K562 (cell line): Measurements from ENCODE around the gene GALNT7. TPM values are rescaled to one million over a fixed set of nuclear protein-coding genes. Genes with fewer than 3 reads are reported as not detected.
A peak's percentile ranks its signal among the peaks of the same experiment; 100 is the strongest.

Source experiments
- ATAC-seq: fragments of 200-7000 bp; cut with Tn5 transposase; 3 replicates; pipeline ENCODE4 v1.9.1; 2020; ENCODE audit warnings: moderate library complexity
- BruUV-seq: library from RNA; stranded (reverse); fragments of 400-500 nt; replicated peaks from 2 replicates; lab custom pipeline; 2021; lab: Mats Ljungman, UMichigan
- CTCF ChIA-PET: fragments of 300-600 bp; formaldehyde crosslinking; extraction: SDS; loops from one replicate; lab custom pipeline; 2021; ENCODE audit warnings: low intra/inter-chr PET ratio; lab: Yijun Ruan, JAX
- POLR2A ChIA-PET: fragments of 300-600, 350-650 bp; sonication (Branson Sonifier 250); formaldehyde crosslinking; extraction: SDS; loops from one replicate; lab custom pipeline; 2021; ENCODE audit warnings: antibody characterized with exemption, inconsistent platforms; lab: Yijun Ruan, JAX
- DNase-seq, 4 experiments: peaks; one replicate each; pipeline versions ENCODE4 v3.0.0 to v3.0.0-alpha.2; 2011 to 2018; ENCODE audit warnings: low spot score in 3 of 4, mixed read lengths in 3 of 4; ENCODE audit errors: extremely low read depth in 1 of 4
- FAIRE-seq: peaks from 2 replicates; lab custom pipeline; 2011; peaks lifted over from hg19 to GRCh38; lab: Jason Lieb, UNC
- H2AFZ ChIP-seq: 2 replicates; pipeline ENCODE4 v1.6.0; 2011; ENCODE audit warnings: low read depth, low read length, control low read depth, inconsistent platforms
- H3K27ac ChIP-seq: fragments of 200-600 bp; 3 replicates; pipeline ENCODE4 v1.8.0; 2011; ENCODE audit warnings: low read depth, mild to moderate bottlenecking, control low read depth, inconsistent platforms, low read length, moderate library complexity, mixed read lengths; ENCODE audit errors: extremely low read depth
- H3K27me3 ChIP-seq, 2 experiments: fragments of 300-600 bp in 1 of 2; 2 replicates in 1 of 2; 3 replicates in 1 of 2; pipeline versions ENCODE4 v1.6.0 to v1.8.0; 2011; ENCODE audit warnings: inconsistent platforms in 2 of 2, low read length in 2 of 2, mild to moderate bottlenecking in 1 of 2, mixed read lengths in 1 of 2, moderate library complexity in 1 of 2; ENCODE audit not compliant: control insufficient read depth in 2 of 2, insufficient read depth in 2 of 2
- H3K36me3 ChIP-seq: fragments of 300-600 bp; 3 replicates; pipeline ENCODE4 v1.8.0; 2011; ENCODE audit warnings: mild to moderate bottlenecking, low read length, inconsistent platforms; ENCODE audit not compliant: control insufficient read depth, insufficient read depth
- H3K4me1 ChIP-seq, 2 experiments: fragments of 200-600 bp in 1 of 2; replicated peaks in 1 of 2; 2 replicates in 1 of 2; 3 replicates in 1 of 2; pipeline versions ENCODE4 v1.5.1 to v1.8.0; 2011; ENCODE audit warnings: inconsistent platforms in 2 of 2, low read length in 2 of 2, mild to moderate bottlenecking in 1 of 2, mixed read lengths in 1 of 2, moderate library complexity in 1 of 2; ENCODE audit not compliant: control insufficient read depth in 2 of 2, insufficient read depth in 2 of 2
- H3K4me2 ChIP-seq: 2 replicates; pipeline ENCODE4 v1.6.1; 2011; ENCODE audit warnings: low read length, control low read depth, inconsistent platforms, mixed read lengths; ENCODE audit not compliant: insufficient read depth
- H3K4me3 ChIP-seq: fragments of 200-600 bp; sonication (generic), shearing (Covaris generic); 2 replicates; pipeline ENCODE4 v1.5.1; 2016; ENCODE audit warnings: control low read depth, inconsistent platforms
- H3K79me2 ChIP-seq: fragments of 200-600 bp; 3 replicates; pipeline ENCODE4 v1.8.0; 2011; ENCODE audit warnings: low read length, inconsistent platforms; ENCODE audit not compliant: control insufficient read depth, insufficient read depth
- H3K9ac ChIP-seq, 2 experiments: 2 replicates each; pipeline versions ENCODE4 v1.6.0 to v1.6.1; 2011; ENCODE audit warnings: low read depth in 2 of 2, low read length in 2 of 2, control low read depth in 1 of 2, inconsistent platforms in 1 of 2, mild to moderate bottlenecking in 1 of 2, mixed read lengths in 1 of 2; ENCODE audit not compliant: insufficient read depth in 1 of 2
- H3K9me1 ChIP-seq: one replicate; pipeline ENCODE4 v1.6.0; 2011; ENCODE audit warnings: inconsistent platforms, mild to moderate bottlenecking, low read length, moderate library complexity; ENCODE audit not compliant: control insufficient read depth, insufficient read depth
- H3K9me3 ChIP-seq: replicated peaks from 2 replicates; pipeline ENCODE4 v1.5.1; 2011; ENCODE audit warnings: low read depth, low read length, inconsistent platforms; ENCODE audit not compliant: control insufficient read depth, insufficient read depth
- H4K20me1 ChIP-seq: replicated peaks from 2 replicates; pipeline ENCODE4 v1.6.1; 2011; ENCODE audit warnings: low read length, inconsistent platforms, mixed read lengths; ENCODE audit not compliant: control insufficient read depth, insufficient read depth
- ADNP ChIP-seq: fragments of 200-800 bp; sonication (Bioruptor generic); IDR thresholded peaks from 2 replicates; pipeline ENCODE4 v1.6.1; 2016; ENCODE audit warnings: missing genetic modification characterization, missing compliant biosample characterization
- CTCF ChIP-seq, 3 experiments: IDR thresholded peaks in 2 of 3; conservative IDR thresholded peaks in 1 of 3; 2 replicates each; pipeline ENCODE4 v1.5.1; 2011 to 2012; ENCODE audit warnings: low read length in 3 of 3, mild to moderate bottlenecking in 3 of 3, control low read depth in 2 of 3, improper control_type of control experiment in 1 of 3, inconsistent platforms in 1 of 3, low read depth in 1 of 3, mixed read lengths in 1 of 3, moderate library complexity in 1 of 3; ENCODE audit not compliant: insufficient read depth in 2 of 3
- HMBOX1 ChIP-seq: sonication (generic); IDR thresholded peaks from 2 replicates; pipeline ENCODE4 v1.6.1; 2016
- SRF ChIP-seq, 2 experiments: fragments of 250-450, 450-650 bp in 1 of 2; sonication (Bioruptor Pico) in 1 of 2; sonication (generic) in 1 of 2; formaldehyde crosslinking; IDR thresholded peaks; 2 replicates each; pipeline versions ENCODE4 v1.5.0 to v1.5.1; 2020 to 2022; ENCODE audit warnings: mild to moderate bottlenecking in 1 of 2, missing genetic modification reagents in 1 of 2
- ZBTB33 ChIP-seq: sonication (generic); formaldehyde crosslinking; IDR thresholded peaks from 2 replicates; pipeline ENCODE4 v1.8.1; 2023; ENCODE audit warnings: mild to moderate bottlenecking, missing genetic modification reagents
- ZNF140 ChIP-seq: fragments of 250-450 bp; sonication (Bioruptor Pico); IDR thresholded peaks from 2 replicates; pipeline ENCODE4 v1.8.0; 2021; ENCODE audit warnings: moderate library complexity, mild to moderate bottlenecking, inconsistent platforms
- WGBS: fragments of 100-300 bp; shearing (Covaris generic); methylation state at CpG from one replicate; pipeline ENCODE4 v1.1.6; 2016; ENCODE audit warnings: low coverage, mixed read lengths; ENCODE audit not compliant: insufficient coverage; ENCODE audit errors: missing lambda C conversion rate; 5-methylcytosine and 5-hydroxymethylcytosine counted together
- in situ Hi-C: fragments of 300-500 bp; cut with MboI; formaldehyde crosslinking; loops from 4 replicates; pipeline ENCODE4 v1.15.0; 2018; ENCODE audit warnings: inconsistent platforms, mixed read lengths
- intact Hi-C: fragments of 100-400 bp; cut with micrococcal nuclease; formaldehyde crosslinking; loops from 2 replicates; pipeline ENCODE4 v1.14.2; 2022
- polyA plus RNA-seq, 8 experiments: library from polyadenylated mRNA; depleted of rRNA in 4 of 8; stranded (reverse) in 5 of 8; unstranded in 3 of 8; fragments of >200 nt; fragmentation: Nextera tagmentation in 2 of 8; fragmentation: Illumina TruSeq in 1 of 8; extraction: Ambion mirVana in 2 of 8; extraction: Trizol in 1 of 8; gene quantifications; 2 replicates each; pipeline versions ENCODE4 v1.2.1 to v1.2.3, GENCODE V29; 2011 to 2014; ENCODE audit warnings: inconsistent platforms in 1 of 8, missing spikeins in 1 of 8
- total RNA-seq, 7 experiments: library from RNA; depleted of rRNA in 6 of 7; stranded (reverse); fragments of >200 nt in 6 of 7; fragmentation: Illumina TruSeq in 2 of 7; extraction: Trizol in 2 of 7; gene quantifications; 2 replicates each; pipeline versions ENCODE4 v1.2.1 to v1.2.3, GENCODE V29; 2011 to 2021; ENCODE audit warnings: low replicate concordance in 1 of 7

GALNT7 gene
- total and polyA plus RNA-seq, 9 of the 15 experiments (the other 6 are each of a cell fraction or from before 2014, with no cell fraction given), result 16.7 to 38.7 (median 31.1) TPM

GRCh38 chr4:173176010-173176409 lies 7.4 kb downstream of the GALNT7 start:
- Histone ChIP-seq H3K9me3 (no peaks in the 10 kb centered on the region), H3K79me2 (peaks cover 97% of the 10 kb centered on the region), H3K4me1 (peaks cover 6 to 48% of the 10 kb centered on the region in 2 experiments), H3K36me3 (no peaks in the 10 kb centered on the region), H3K9me1 (no peaks in the 10 kb centered on the region), H3K27me3 (no peaks in the 10 kb centered on the region), H3K4me2 (no peak overlapping the region), H3K27ac (no peak overlapping the region), H4K20me1 (no peaks in the 10 kb centered on the region), H3K9ac (no peak overlapping the region), H3K4me3 (no peak overlapping the region), H2AFZ (no peak overlapping the region)
- no TSS peak for BruUV-seq
- WGBS, result 78% methylated on average over 6 of the region's 6 CpGs
- POLR2A ChIA-PET, result interaction anchor here (2.5 kb wide), 1 partner anchor 9 kb away, joined by 9 read pairs; the partner anchor contains the start of gene GALNT7
- DNase-seq (no peak), ATAC-seq (no peak), FAIRE-seq (no peak)
- in situ Hi-C loops, result no loop called here
- CTCF ChIA-PET, result no interaction called here
- TF ChIP-seq ZNF140 (no peak), ZBTB33 (CRISPR knock-in tag) (peak; percentile 91)
- intact Hi-C loops, result no loop called here

- BruUV-seq, result no TSS peak
- Histone ChIP-seq H3K4me2 (no peak overlapping the region; the same call in 1 of the 2 replicates), H3K9me3 (no peaks in the 10 kb centered on the region), H3K9ac (no peak overlapping the region), H3K9me1 (no peaks in the 10 kb centered on the region), H3K79me2 (peaks cover 97% of the 10 kb centered on the region), H3K36me3 (no peaks in the 10 kb centered on the region), H3K27ac (no peak overlapping the region), H3K27me3 (no peaks in the 10 kb centered on the region), H3K4me1 (peaks cover 6 to 37% of the 10 kb centered on the region in 2 experiments; a peak in 4 of 5 replicates), H3K4me3 (no peak overlapping the region), H2AFZ (no peak overlapping the region), H4K20me1 (no peaks in the 10 kb centered on the region)
- FAIRE-seq, result no peak
- in situ Hi-C loops, result no loop called here
- intact Hi-C loops, result no loop called here
- ChIA-PET POLR2A (interaction anchor here (0.6 to 2.5 kb wide), 2 partner anchors 10 to 127 kb away, joined by 3 to 9 read pairs; partner anchors contain the start of gene GALNT7), CTCF (no interaction called here)
- 31% methylated on average over 3 of the region's 3 CpGs for WGBS
- ATAC-seq, result peak; percentile 44
- TF ChIP-seq CTCF (IDR thresholded peaks at IDR 0.05 in 2 of 3, conservative IDR thresholded peaks at IDR 0.05 in 1 of 3; ENCODE audit: insufficient read depth in 2 of 3, low read depth in 1 of 3, low read length in 3 of 3) (peak in 1 of 3 experiments; percentile 19; a peak in 1 of 6 replicates), SRF (CRISPR knock-in tag; IDR thresholded peaks at IDR 0.05) (no peak), ADNP (tag) (no peak), HMBOX1 (peak; percentile 29; the same call in 1 of the 2 replicates)
- DNase-seq, result peak in 1 of 4 experiments; percentile 41
Measured at GRCh38 chr4:173177232-173177631, 8.6 kb downstream of the GALNT7 start.
